NCI-H146 treated with DMSO at 0.1 percent for 48 hours (cell line): ENCODE data around the gene CBFB.
A peak's percentile ranks its signal among the peaks of the same experiment; 100 is the strongest.

ENCODE experiments used
- DNase-seq: peaks from one replicate; lab custom pipeline; 2025; ENCODE audit not compliant: unreplicated experiment; lab: John Stamatoyannopoulos, UW

The CBFB gene

DNA sequence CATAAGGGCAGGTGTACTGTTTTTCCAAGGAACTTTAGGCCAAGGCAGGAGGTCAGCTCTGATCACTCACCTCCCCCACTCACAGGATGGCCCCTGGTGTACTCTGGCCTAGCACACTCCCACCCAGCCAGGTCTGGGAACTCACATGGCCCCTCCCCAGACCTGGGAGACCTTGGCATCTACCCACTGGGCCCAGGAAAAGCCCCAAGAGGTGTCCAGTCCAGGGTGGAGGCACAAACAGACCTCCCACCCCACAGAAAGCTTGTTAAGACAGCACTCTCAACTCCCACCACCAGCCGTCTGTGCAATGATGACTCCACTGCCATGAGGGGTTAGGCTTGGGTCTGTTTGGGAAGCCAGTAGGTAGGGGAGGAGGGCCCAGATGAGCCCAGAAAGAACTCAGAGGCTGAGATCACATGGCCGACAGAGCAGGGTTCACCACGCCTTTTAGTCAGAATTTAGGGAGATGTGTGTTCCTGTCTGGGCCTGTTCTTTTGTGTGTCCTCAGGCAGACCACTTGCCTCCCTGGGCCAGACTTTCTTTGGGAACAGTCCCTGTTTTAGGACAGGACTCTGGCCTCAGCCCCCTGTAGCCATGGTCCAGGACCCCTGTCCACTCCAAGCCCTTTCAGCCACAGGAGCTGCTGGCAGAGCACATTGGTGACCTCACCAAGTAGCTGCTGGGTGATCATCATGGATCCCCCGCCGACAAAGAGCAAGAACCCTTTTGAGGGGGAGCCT lies 12.1 kb upstream of the CBFB start:
- DNase-seq = no peak

DNA sequence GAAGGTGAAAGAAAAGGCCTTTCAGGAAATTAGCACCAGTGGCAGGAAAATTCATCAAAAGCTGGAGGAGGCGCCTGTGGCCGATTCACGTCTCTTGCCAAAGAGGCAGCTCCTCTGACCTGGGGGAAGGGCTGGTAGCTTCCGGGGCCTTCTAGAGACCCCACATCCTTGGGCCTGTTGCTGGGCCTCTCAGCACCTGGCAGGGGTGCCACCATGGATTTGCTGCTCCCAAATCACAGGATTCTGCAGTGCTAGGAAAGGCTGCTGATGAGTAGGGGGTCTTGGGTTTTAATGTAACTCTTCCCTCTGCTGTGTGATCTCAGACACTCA lies 11.6 kb upstream of the CBFB start:
- no peak for DNase-seq

- DNase-seq = peak; percentile 82
Measured at GRCh38 chr16:67017810-67018488, 11.0 kb upstream of the CBFB start.

GRCh38 chr16:67019171-67019570 lies 9.8 kb upstream of the CBFB start:
- no peak for DNase-seq

DNA sequence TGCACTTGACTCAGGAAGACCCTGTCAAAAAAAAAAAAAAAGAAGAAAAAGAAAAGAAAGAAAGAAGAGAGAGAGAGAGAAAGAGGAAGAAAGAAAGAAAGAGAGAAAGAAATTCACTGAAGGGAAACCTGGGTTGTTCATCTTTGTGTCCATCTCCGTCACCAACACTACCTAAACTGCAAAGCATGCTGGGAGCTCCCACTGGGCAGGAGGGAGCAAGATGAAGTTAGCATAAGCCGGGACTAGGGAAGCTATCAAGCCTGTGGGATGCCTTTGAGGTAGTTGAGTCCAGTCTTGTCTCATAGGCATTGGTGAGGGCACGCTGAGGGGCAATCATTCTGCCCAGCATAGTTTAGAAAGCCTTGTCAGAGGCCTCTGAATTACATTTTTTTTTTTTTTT lies 7.6 kb upstream of the CBFB start:
- DNase-seq = no peak

- peak; percentile 4 for DNase-seq
Measured at GRCh38 chr16:67022531-67023214, 6.3 kb upstream of the CBFB start.

GRCh38 chr16:67023689-67024088 lies 5.3 kb upstream of the CBFB start:
- no peak for DNase-seq

GRCh38 chr16:67024384-67025209 lies 4.4 kb upstream of the CBFB start:
- no peak for DNase-seq

GRCh38 chr16:67025210-67025550 lies 3.8 kb upstream of the CBFB start:
- no peak for DNase-seq

- DNase-seq = no peak
Measured at GRCh38 chr16:67026570-67026969, 2.4 kb upstream of the CBFB start.

GRCh38 chr16:67027046-67027445 lies 1.9 kb upstream of the CBFB start:
- DNase-seq = no peak

- no peak for DNase-seq
Measured at GRCh38 chr16:67028167-67028695, 718 bp upstream of the CBFB start.

DNA sequence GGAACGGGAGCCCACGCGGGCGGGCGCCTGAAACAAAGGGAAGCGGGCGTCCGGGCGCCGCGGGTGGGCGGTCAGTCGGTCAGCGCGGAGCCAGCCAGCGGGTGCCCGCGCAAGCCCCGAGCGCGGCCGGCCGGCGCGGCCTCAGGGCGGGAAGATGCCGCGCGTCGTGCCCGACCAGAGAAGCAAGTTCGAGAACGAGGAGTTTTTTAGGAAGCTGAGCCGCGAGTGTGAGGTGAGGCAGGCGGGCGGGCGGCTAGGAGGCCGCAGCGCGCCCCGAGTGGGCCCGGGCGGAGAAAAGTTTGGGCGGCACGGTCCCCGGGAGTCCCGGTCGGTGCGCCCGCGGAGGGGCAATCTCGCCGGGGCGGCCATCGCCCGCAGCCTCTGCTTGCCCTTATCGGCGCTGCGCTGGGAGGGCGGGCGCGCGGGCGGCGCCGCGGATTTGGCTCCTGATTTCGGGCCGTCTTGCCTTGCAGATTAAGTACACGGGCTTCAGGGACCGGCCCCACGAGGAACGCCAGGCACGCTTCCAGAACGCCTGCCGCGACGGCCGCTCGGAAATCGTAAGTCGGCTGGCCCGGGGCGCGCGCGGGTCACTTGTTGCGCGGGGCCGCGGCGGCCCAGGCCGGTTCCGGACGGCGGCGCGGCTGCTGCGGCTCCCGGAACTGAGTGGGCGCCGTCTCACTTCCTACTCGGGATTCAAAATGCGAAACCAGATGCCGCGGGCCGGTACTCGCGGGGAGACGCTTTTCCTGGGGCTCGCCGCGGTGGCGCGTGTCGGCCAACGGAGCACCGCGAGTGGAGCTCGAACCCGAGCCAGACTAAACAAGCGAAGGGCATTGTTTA lies 526 bp downstream of the CBFB start:
- peak; percentile 26 for DNase-seq

GRCh38 chr16:67030221-67030962 lies 1.4 kb downstream of the CBFB start:
- DNase-seq = no peak

DNA sequence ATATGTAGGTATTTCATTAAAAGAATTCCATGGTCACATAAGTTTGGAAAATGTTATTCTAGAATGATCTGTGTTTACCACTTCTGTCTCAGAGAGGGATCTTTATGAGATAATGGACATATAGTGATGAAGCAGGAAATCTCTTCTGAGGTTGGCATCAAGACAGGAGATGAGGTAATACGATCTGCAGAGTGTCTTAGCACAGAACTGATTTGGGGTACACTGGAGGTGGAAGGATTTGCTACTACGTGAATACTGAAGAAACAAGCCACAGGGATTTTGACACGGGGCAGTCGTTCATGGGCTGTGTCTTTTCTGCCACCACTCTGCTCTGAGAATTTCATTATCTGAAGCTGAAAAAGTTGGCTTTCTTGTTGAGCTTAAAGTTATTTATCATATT lies 5.5 kb downstream of the CBFB start:
- DNase-seq = no peak

- no peak for DNase-seq
Measured at GRCh38 chr16:67035364-67035763, 6.4 kb downstream of the CBFB start.

DNA sequence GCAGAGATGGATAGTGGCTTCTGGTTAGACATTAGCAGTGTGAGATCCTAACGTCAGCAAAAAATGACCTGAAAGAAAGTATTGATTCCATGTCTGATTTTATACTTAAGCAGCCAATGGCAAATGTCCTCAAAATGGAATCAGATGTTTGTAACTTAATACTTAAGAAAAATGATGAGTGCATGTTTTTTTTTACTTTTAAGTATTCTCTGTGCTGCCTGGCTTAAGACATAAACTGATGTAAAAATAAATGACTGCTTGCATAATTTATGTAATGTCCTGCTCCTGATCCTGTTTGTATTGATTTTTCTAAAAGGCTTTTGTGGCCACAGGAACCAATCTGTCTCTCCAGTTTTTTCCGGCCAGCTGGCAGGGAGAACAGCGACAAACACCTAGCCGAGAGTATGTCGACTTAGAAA lies 7.4 kb downstream of the CBFB start:
- DNase-seq = peak; percentile 28

GRCh38 chr16:67039260-67040020 lies 10.5 kb downstream of the CBFB start:
- no peak for DNase-seq

GRCh38 chr16:67040166-67040565 lies 11.2 kb downstream of the CBFB start:
- no peak for DNase-seq
